Measurements from ENCODE around the gene TANGO2. TPM values are rescaled to one million over a fixed set of nuclear protein-coding genes. Genes with fewer than 3 reads are reported as not detected.
"Not testable (repeated sequence)": the region's sequence is repeated elsewhere in the genome, so short reads cannot be mapped to it uniquely, and the experiment has no call there.

Gene TANGO2
- total RNA-seq, 1 experiment from 2014 or later: 15.7 TPM

DNA sequence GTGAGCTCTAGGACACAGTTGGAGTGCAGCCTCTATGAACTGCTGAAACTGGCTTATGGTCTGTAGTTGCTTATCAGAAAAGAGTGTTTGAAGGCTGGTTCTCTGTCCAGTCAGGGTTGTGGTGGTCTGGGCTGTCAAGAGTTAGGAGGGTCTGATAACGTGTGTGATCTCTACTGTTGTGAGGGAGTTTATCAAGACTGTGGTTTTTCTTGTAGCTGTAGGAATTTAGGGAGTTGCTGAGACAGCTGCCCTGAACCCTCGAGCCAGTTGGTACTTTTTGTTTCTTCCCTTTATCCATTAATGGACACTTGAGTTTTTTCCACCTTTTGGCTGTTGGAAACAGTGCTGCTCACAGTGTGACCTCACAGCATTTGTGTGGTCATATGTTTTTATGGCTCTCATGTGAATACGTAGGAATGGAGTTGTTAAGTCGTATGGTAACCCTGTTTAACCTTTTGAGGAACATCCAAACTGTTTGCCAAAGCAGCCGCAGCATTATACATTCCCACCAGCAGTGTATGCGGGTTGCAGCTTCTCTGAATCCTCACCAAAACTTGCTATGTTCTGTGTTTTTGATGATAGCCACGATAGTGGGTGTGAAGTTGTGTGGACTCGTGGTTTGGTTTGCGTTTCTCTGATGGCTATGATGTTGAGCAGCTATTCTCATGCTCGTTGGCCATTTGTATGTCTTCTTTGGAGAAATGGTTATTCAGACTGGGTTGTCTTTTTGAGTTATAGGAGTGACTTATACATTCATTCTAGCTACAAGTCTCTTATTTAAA, 38.3 kb downstream of the TANGO2 start:
- DNase-seq: no peak
- Histone ChIP-seq H3K27me3 (ENCODE audit: control insufficient read depth, insufficient read depth, low read length) (no peaks in the 10 kb centered on the region), H3K36me3 (replicated peaks; ENCODE audit: control insufficient read depth, insufficient read depth, low read length) (no peaks in the 10 kb centered on the region), H3K4me3 (ENCODE audit: insufficient read depth, low read depth, low read length) (no peak overlapping the region)

DNA sequence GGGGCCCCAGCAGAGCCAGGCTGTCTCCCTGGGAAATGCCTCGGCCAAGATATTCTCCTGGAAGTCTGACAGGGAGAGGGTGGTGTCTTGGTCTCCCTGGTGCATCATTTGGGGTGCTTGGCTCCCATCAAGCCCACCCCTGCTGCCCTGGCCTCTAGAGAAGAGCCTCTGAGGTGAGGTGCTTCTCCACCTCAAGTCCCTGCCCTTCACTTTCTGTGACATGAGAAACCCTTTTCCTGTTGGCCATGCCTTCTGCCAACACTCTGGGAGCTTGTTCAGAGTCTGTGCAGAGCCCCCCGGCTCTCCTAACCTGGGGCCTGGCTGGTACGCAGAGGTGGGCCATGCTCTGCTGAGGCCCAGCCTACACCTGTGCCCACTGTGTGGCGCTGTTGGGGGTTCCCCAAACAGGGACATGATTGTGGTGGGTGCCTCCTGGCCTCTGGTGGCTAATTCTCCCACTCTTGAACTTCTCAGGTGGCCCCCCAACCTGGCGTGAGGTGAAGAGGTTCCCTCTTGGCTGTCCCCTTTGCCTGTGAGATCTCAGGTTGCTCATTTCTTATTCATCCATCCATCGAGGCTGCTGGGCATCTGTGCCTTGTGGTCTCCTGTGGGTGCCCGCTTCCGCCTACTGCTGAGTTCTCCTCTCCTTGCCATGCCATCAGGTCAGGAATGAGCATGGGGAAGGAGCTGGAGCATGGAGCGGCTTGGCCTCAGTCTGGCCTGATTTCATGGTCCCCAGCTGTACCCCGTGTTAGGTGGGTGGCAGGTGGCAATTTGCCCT, 40.0 kb downstream of the TANGO2 start:
- H3K27me3 ChIP-seq (ENCODE audit: control insufficient read depth, insufficient read depth, low read length): no peaks in the 10 kb centered on the region
- peak; percentile 83 for DNase-seq
- no peak overlapping the region for H3K4me3 ChIP-seq (ENCODE audit: insufficient read depth, low read depth, low read length)
- no peaks in the 10 kb centered on the region; the same call in 1 of the 2 replicates for H3K36me3 ChIP-seq (replicated peaks; ENCODE audit: control insufficient read depth, insufficient read depth, low read length)

DNA sequence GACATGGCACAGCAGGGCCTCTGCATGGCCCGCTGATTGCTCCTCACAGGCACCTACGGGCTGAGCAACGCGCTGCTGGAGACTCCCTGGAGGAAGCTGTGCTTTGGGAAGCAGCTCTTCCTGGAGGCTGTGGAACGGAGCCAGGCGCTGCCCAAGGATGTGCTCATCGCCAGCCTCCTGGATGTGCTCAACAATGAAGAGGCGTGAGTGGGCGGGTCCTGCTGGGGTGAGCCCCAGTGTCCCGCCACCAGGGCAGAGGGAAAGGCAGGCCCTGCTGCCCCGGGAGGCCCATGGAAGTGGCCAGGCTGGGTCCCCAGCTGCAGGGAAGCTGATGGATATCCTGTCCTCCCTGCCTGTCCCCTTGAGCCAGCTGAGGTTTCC, 40.6 kb downstream of the TANGO2 start:
- H3K27me3 ChIP-seq (ENCODE audit: control insufficient read depth, insufficient read depth, low read length): no peaks in the 10 kb centered on the region
- H3K4me3 ChIP-seq (ENCODE audit: insufficient read depth, low read depth, low read length): no peak overlapping the region
- peak; percentile 64 for DNase-seq

DNA sequence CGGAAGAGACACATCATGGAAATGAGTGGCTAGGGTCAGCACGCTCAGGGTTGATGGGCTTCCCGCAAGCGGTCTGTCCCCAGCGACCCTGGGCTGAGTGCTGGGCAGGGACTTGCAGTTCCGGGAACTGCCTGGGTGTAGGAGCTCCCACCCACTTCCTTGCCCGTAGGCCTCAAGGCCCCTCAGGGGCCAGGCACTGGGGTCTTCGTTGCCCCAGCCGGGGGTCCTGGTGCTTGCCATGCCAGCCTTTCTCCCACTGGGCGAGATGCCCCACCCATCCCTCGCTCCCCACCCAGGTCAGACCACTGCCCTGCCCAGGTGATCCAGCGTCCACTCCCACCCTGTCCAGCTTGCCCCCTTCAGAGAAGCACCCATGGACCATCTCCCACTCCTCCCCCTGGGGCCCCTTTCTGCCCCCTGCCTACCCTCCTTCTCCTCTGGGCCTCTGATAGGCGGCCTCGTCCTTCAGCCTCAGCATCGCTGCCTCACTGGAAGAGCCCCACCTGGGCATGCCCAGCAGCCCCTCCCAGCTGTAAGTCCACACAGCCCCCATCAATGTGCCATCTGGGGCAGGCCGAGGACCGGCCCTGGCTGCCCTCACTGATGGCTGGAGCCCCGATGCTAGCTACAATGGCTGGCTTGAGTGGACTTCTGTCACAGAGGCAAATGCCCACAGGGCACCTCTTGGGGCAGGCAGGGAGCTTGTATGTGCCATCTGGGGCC, 41.3 kb downstream of the TANGO2 start:
- no peaks in the 10 kb centered on the region for H3K27me3 ChIP-seq (ENCODE audit: control insufficient read depth, insufficient read depth, low read length)
- no peaks in the 10 kb centered on the region; the same call in 1 of the 2 replicates for H3K36me3 ChIP-seq (replicated peaks; ENCODE audit: control insufficient read depth, insufficient read depth, low read length)
- DNase-seq: no peak

More for the DNA sequence above, 40.6 kb downstream of the TANGO2 start:
- H3K36me3 ChIP-seq (replicated peaks; ENCODE audit: control insufficient read depth, insufficient read depth, low read length): no peaks in the 10 kb centered on the region; the same call in 1 of the 2 replicates

DNA sequence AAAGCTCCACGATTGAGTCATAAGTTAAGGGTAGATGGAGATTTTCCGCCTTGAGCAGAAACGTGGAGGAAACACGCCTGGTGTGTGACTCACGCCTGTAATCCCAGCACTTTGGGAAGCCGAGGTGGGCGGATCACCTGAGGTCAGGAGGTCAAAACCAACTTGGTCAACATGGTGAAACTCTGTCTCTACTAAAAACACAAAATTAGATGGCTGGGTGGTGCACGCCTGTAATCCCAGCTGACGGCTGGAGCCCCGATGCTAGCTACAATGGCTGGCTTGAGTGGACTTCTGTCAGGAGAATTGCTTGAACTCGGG, 41.8 kb downstream of the TANGO2 start:
- Histone ChIP-seq H3K4me3 (ENCODE audit: insufficient read depth, low read depth, low read length) (no peak overlapping the region), H3K27me3 (ENCODE audit: control insufficient read depth, insufficient read depth, low read length) (no peaks in the 10 kb centered on the region), H3K36me3 (replicated peaks; ENCODE audit: control insufficient read depth, insufficient read depth, low read length) (no peaks in the 10 kb centered on the region; the same call in 1 of the 2 replicates)
- no peak for DNase-seq

More for the DNA sequence above, 41.3 kb downstream of the TANGO2 start:
- no peak overlapping the region for H3K4me3 ChIP-seq (ENCODE audit: insufficient read depth, low read depth, low read length)

DNA sequence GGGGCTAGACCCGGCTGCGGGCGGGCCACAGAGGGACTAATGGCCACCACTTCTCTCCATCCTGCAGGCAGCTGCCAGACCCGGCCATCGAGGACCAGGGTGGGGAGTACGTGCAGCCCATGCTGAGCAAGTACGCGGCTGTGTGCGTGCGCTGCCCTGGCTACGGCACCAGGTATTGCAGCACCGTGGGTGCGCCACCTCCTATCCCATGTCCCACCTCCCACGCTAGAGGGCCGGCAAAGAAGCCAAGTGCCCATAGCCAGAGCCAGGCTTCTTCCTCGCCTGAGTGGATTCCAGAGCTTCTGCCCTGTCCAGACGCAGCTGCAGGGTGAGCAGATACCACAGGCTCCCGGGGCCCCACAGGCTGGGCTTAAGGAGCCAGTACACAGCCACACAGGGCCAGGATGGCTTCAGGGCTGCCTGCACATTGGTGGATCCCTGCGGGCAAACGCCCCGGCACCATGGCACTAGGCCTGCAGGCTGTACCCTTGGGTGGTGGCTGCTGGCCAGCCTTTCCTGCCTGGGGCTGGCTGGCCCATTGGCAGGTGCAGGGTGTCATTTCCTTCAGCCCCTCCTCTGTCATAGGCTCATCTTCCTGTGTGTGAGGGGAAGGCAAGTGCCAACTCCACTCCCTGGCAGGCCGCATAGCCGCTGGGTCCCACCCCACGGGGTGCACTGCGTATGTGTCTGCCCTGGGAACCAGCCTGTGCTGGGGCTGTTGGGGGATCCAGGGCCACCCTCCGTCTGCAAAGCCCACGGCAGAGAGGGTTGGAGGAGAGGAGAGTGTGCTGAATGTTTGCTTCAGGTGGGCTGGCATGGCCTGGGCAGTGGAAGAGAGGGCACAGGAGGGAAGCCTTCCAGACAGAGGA, 42.6 kb downstream of the TANGO2 start:
- DNase-seq: peak; percentile 73
- H3K27me3 ChIP-seq (ENCODE audit: control insufficient read depth, insufficient read depth, low read length): no peaks in the 10 kb centered on the region
- no peak overlapping the region for H3K4me3 ChIP-seq (ENCODE audit: insufficient read depth, low read depth, low read length)
- H3K36me3 ChIP-seq (replicated peaks; ENCODE audit: control insufficient read depth, insufficient read depth, low read length): no peaks in the 10 kb centered on the region; the same call in 1 of the 2 replicates

DNA sequence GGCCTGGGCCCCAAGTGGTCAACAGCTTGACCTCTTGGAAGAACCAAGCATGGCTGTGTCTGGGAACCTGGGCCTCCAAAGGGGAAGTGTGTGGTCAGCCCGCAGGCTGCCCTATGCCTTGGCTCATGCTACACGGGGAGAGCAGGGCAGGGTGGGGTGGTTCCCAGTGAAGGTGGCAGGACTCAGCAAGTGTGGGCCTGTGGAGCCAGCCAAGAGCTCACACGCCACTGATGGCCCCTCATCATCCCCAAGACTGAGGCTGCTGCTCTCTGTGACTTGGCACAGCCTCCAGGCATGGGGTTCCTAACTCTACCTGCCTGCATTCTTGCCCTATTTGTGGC, 43.2 kb downstream of the TANGO2 start:
- H3K4me3 ChIP-seq (ENCODE audit: insufficient read depth, low read depth, low read length): no peak overlapping the region
- no peak for DNase-seq
- no peaks in the 10 kb centered on the region; the same call in 1 of the 2 replicates for H3K36me3 ChIP-seq (replicated peaks; ENCODE audit: control insufficient read depth, insufficient read depth, low read length)
- no peaks in the 10 kb centered on the region for H3K27me3 ChIP-seq (ENCODE audit: control insufficient read depth, insufficient read depth, low read length)

DNA sequence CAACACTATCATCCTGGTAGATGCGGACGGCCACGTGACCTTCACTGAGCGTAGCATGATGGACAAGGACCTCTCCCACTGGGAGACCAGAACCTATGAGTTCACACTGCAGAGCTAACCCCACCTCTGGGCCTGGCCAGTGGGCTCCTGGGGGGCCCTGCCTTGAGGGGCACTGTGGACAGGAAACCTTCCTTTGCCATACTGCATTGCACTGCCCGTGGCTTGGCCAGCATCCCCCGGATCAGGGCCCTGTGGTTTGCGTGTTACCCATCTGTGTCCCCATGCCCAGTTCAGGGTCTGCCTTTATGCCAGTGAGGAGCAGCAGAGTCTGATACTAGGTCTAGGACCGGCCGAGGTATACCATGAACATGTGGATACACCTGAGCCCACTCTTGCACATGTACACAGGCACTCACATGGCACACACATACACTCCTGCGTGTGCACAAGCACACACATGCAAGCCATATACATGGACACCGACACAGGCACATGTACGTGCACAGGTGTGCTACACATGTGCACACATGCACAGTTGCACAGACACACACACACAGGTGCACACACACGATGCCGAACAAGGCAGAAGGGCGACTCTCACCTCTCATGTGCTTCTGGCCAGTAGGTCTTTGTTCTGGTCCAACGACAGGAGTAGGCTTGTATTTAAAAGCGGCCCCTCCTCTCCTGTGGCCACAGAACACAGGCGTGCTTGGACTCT, 43.8 kb downstream of the TANGO2 start:
- Histone ChIP-seq H3K27me3 (ENCODE audit: control insufficient read depth, insufficient read depth, low read length) (no peaks in the 10 kb centered on the region; the same call in 1 of the 2 replicates), H3K36me3 (replicated peaks; ENCODE audit: control insufficient read depth, insufficient read depth, low read length) (no peaks in the 10 kb centered on the region; the same call in 1 of the 2 replicates), H3K4me3 (ENCODE audit: insufficient read depth, low read depth, low read length) (no peak overlapping the region)
- no peak for DNase-seq

DNA sequence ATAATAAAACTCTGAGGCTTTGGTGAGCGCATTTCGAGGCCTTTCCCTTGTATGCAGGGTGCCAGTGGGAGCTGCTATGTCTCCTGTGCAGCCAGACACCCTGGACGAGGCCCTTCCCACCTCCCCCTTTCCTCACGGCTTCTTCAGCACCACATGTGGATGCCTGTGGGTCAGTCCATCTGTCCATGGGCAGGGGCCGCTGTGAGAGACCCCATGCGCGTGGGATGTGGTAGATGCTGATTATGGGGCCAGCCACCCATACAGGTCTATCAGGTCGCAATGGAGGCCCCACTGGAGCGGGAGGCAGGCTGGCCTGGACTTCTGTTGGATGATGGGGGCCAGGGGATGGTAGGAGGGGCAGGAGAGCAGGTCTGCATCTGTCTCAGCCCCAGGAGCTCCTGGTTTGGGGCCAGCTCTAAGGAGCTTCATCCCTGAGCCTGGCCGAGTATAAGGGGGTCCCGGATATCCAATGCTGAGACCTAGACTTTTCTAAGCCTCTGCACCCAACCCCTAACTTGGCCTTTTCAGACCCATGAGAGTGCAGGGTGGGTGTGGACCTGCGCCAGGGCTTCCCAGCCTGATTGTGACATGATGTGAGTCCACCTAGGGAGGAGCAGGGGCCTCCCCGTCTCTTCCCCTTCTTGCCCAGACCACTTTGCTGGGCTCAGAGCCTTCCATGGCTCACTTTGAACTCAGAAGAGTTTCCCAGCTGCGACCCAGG, 45.1 kb downstream of the TANGO2 start:
- no peak overlapping the region for H3K4me3 ChIP-seq (ENCODE audit: insufficient read depth, low read depth, low read length)
- DNase-seq: no peak
- no peaks in the 10 kb centered on the region; the same call in 1 of the 2 replicates for H3K36me3 ChIP-seq (replicated peaks; ENCODE audit: control insufficient read depth, insufficient read depth, low read length)
- no peaks in the 10 kb centered on the region; the same call in 1 of the 2 replicates for H3K27me3 ChIP-seq (ENCODE audit: control insufficient read depth, insufficient read depth, low read length)

DNA sequence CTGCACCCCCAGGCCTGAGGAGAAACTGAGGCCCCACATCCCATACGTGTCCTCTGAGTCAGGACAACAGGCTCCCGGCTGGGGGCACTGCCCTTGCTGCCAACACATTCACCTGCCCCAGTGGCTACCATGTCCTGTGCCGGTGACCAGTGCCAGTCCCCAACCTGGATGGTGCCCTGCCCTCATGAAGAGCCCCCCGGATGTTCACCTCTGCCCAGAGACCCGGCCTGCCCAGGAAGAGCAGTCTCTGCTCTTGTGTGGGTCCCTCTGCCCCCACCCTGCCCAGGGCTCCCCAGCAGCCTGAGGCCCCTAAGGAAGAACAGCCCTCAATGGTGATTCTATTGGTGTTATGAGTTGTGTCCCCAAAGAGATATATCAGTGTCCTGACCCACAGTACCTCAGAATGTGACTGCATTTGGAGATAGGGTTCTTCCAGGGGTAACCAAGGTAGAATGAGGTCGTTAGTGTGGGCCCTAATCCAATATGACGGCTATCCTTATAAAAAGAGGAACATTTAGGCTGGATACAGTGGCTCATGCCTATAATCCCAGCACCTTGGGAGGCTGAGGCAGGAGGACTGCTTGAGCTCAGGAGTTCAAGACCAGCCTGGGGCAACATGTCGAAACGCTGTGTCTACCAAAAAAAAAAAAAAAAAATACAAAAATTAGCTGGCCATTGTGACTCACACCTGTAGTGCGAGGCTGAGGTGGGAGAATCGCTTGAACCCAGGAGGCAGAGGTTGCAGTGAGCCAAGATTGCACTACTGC, 45.9 kb downstream of the TANGO2 start:
- no peaks in the 10 kb centered on the region; the same call in 1 of the 2 replicates for H3K27me3 ChIP-seq (ENCODE audit: control insufficient read depth, insufficient read depth, low read length)
- H3K4me3 ChIP-seq (ENCODE audit: insufficient read depth, low read depth, low read length): no peak overlapping the region
- H3K36me3 ChIP-seq (replicated peaks; ENCODE audit: control insufficient read depth, insufficient read depth, low read length): no peaks in the 10 kb centered on the region; the same call in 1 of the 2 replicates
- no peak for DNase-seq

DNA sequence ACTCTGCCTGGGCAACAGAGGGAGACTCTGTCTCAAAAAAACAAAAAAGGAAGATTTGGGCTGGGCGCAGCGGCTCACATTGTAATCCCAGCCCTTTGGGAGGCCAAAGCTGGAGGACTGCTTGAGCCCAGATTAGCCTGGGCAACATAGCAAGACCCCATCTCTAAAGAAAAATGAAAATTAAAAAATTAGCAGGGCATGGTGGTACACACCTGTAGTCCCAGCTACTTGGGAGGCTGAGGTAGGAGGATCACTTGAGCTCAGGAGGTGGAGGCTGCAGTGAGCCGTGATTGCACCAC, 46.4 kb downstream of the TANGO2 start:
- H3K4me3 ChIP-seq (ENCODE audit: insufficient read depth, low read depth, low read length); DNase-seq; H3K36me3 ChIP-seq (replicated peaks; ENCODE audit: control insufficient read depth, insufficient read depth, low read length); H3K27me3 ChIP-seq (ENCODE audit: control insufficient read depth, insufficient read depth, low read length): not testable (repeated sequence)

DNA sequence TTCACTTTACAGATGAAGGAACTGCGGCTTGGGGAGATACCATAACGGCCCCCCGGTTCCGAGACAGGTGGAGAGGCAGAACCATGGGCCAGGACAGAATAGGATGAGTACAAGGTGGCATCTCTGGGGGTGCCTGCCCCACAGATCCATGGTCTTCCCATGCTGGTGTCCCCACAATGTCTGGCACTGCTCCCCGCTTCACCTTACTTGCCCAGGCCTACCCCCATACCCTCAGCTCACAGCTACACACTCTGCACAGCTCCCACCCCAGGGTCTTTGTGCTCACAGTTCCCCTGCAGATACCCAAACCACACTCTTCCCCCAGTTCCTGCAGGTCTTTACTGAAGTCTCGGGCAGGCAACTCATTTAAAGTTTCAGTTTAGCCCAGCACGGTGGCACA, 47.7 kb downstream of the TANGO2 start:
- no peak for DNase-seq
- Histone ChIP-seq H3K27me3 (ENCODE audit: control insufficient read depth, insufficient read depth, low read length) (no peaks in the 10 kb centered on the region; the same call in 1 of the 2 replicates), H3K36me3 (replicated peaks; ENCODE audit: control insufficient read depth, insufficient read depth, low read length) (no peaks in the 10 kb centered on the region; the same call in 1 of the 2 replicates), H3K4me3 (ENCODE audit: insufficient read depth, low read depth, low read length) (no peak overlapping the region)

All from H7 (cell line).